Gastrocnemius medialis (tissue), 4 donors: ENCODE results near the gene SHB. TPM values are rescaled to one million over a fixed set of nuclear protein-coding genes. Genes with fewer than 3 reads are reported as not detected.

Experiments
- ATAC-seq, 2 donors: fragments of 150-250 bp; one replicate each; pipeline ENCODE4 v1.9.1; 2016
- DNase-seq, 2 donors: peaks; one replicate each; pipeline ENCODE4 v3.0.0-alpha.2; 2019
- H3K27ac ChIP-seq, 4 donors: fragments of 200-600 bp; sonication (generic); 1 replicate in 1 of 4; 2 replicates in 3 of 4; pipeline ENCODE4 v1.5.1; 2016 to 2018; ENCODE audit warnings: mild to moderate bottlenecking in 2 of 4, moderate library complexity in 1 of 4
- H3K27me3 ChIP-seq, 3 donors: fragments of 200-600 bp; sonication (generic) in 2 of 3; 1 replicate in 1 of 3; 2 replicates in 2 of 3; pipeline versions ENCODE4 v1.5.1 to v1.6.0; 2016 to 2019; ENCODE audit warnings: mild to moderate bottlenecking in 1 of 3, moderate library complexity in 1 of 3
- H3K36me3 ChIP-seq, 2 donors: fragments of 200-600 bp; sonication (generic) in 1 of 2; one replicate each; pipeline ENCODE4 v1.5.1; 2017 to 2018
- H3K4me1 ChIP-seq, 2 donors: fragments of 200-600 bp; sonication (generic) in 1 of 2; one replicate each; pipeline ENCODE4 v1.5.1; 2016 to 2017; ENCODE audit warnings: mild to moderate bottlenecking in 2 of 2
- H3K4me3 ChIP-seq, 4 donors: fragments of 200-600 bp; sonication (generic) in 3 of 4; 1 replicate in 1 of 4; 2 replicates in 3 of 4; pipeline ENCODE4 v1.5.1; 2016 to 2019; ENCODE audit warnings: mild to moderate bottlenecking in 2 of 4
- H3K9me3 ChIP-seq, 3 donors: fragments of 200-600 bp; sonication (generic) in 2 of 3; 1 replicate in 1 of 3; 2 replicates in 2 of 3; pipeline ENCODE4 v1.5.1; 2016 to 2019
- CTCF ChIP-seq, 5 experiments: fragments of 450-650 bp in 3 of 5; fragments of 200-600 bp in 2 of 5; sonication (generic) in 2 of 5; IDR thresholded peaks in 4 of 5; conservative IDR thresholded peaks in 1 of 5; 1 replicate in 4 of 5; 2 replicates in 1 of 5; pipeline ENCODE4 v1.5.1; 2016 to 2019; ENCODE audit warnings: antibody characterized with exemption in 5 of 5, mild to moderate bottlenecking in 3 of 5, moderate library complexity in 3 of 5
- POLR2A ChIP-seq, 2 donors: fragments of 450-650 bp; IDR thresholded peaks; one replicate each; pipeline ENCODE4 v1.6.1; 2017; ENCODE audit warnings: antibody characterized with exemption in 2 of 2, mild to moderate bottlenecking in 2 of 2, moderate library complexity in 2 of 2
- in situ Hi-C, 4 donors: fragments of 200-750 bp; cut with MboI; loops; one replicate each; pipeline versions ENCODE4 v1.15.0 to v1.8.0; 2017; ENCODE audit warnings: low sequenced_read_pairs in 4 of 4
- intact Hi-C: fragments of 100-400 bp; cut with DNase I; formaldehyde crosslinking; loops from one replicate; pipeline ENCODE4 v1.15.1; 2023; ENCODE audit warnings: low total_unique reads
- total RNA-seq, 4 donors: library from RNA; depleted of rRNA; stranded (reverse); fragments of >200 nt; gene quantifications; one replicate each; pipeline versions ENCODE4 v1.1.0 to v1.2.3, GENCODE V29; 2016

The SHB gene
- total RNA-seq, 4 donors from 2014 or later = 1.2 to 6.1 (median 4.6) TPM

- Histone ChIP-seq H3K9me3 (no peaks in the 10 kb centered on the region), H3K4me3 (no peak overlapping the region), H3K4me1 (peaks cover 0 to 9% of the 10 kb centered on the region in 2 donors), H3K36me3 (no peaks in the 10 kb centered on the region), H3K27ac (no peak overlapping the region), H3K27me3 (no peaks in the 10 kb centered on the region)
- in situ Hi-C loops = loop anchor here in 1 of 4 donors (10.0 kb wide), 1 partner anchor 292 kb away; no protein-coding TSS in a partner anchor
- ATAC-seq (peak in 1 of 2 donors; percentile 56), DNase-seq (no peak)
- intact Hi-C loops = no loop called here
- TF ChIP-seq POLR2A (IDR thresholded peaks at IDR 0.05) (no peak), CTCF (IDR thresholded peaks at IDR 0.05 in 4 of 5, conservative IDR thresholded peaks at IDR 0.05 in 1 of 5) (no peak)
Observed at GRCh38 chr9:38082446-38083287, 13.6 kb upstream of the SHB start.

- H3K4me3 ChIP-seq = no peak overlapping the region
- H3K27me3 ChIP-seq = no peaks in the 10 kb centered on the region
- no peak for TF ChIP-seq CTCF (IDR thresholded peaks at IDR 0.05 in 4 of 5, conservative IDR thresholded peaks at IDR 0.05 in 1 of 5)
- TF ChIP-seq POLR2A (IDR thresholded peaks at IDR 0.05) = no peak
- DNase-seq (no peak), ATAC-seq (no peak)
- H3K27ac ChIP-seq = no peak overlapping the region
- in situ Hi-C loops = loop anchor here in 1 of 4 donors (10.0 kb wide), 1 partner anchor 293 kb away; no protein-coding TSS in a partner anchor
- H3K36me3 ChIP-seq = no peaks in the 10 kb centered on the region
- intact Hi-C loops = no loop called here
- H3K9me3 ChIP-seq = no peaks in the 10 kb centered on the region
- peaks cover 0 to 9% of the 10 kb centered on the region in 2 donors for H3K4me1 ChIP-seq
Observed at GRCh38 chr9:38081356-38082108, 12.5 kb upstream of the SHB start.

GRCh38 chr9:38079461-38080031, 10.5 kb upstream of the SHB start:
- in situ Hi-C loops = loop anchor here in 3 of 4 donors (10.0 kb wide), 4 partner anchors 165 to 305 kb away; partner anchors contain the start of gene SLC25A51 (in 1 of the 3)
- no peak overlapping the region for H3K4me3 ChIP-seq

More at GRCh38 chr9:38079461-38080031, 10.5 kb upstream of the SHB start:
- intact Hi-C loops = no loop called here
- peak; percentile 86 to 87 for ATAC-seq
- Histone ChIP-seq H3K9me3 (no peaks in the 10 kb centered on the region), H3K27ac (peak overlapping the region in 1 of 4 donors; percentile 44), H3K27me3 (no peaks in the 10 kb centered on the region), H3K4me1 (peaks cover 0 to 9% of the 10 kb centered on the region in 2 donors), H3K36me3 (no peaks in the 10 kb centered on the region)
- TF ChIP-seq POLR2A (IDR thresholded peaks at IDR 0.05) (no peak), CTCF (IDR thresholded peaks at IDR 0.05 in 4 of 5, conservative IDR thresholded peaks at IDR 0.05 in 1 of 5) (no peak)
- DNase-seq = peak; percentile 54 to 71
